Heart right ventricle (tissue), 16 donors: ENCODE measurements around the gene ZNF629. TPM values are rescaled to one million over a fixed set of nuclear protein-coding genes. Genes with fewer than 3 reads are reported as not detected.
"Not testable (repeated sequence)": the region's sequence is repeated elsewhere in the genome, so short reads cannot be mapped to it uniquely, and the experiment has no call there.

Source experiments
- ATAC-seq, 8 donors: fragments of 200-7000 bp; cut with Tn5 transposase; one replicate each; pipeline ENCODE4 v1.9.1; 2020; ENCODE audit warnings: mild to moderate bottlenecking in 8 of 8, moderate library complexity in 8 of 8, moderate number of reproducible peaks in 1 of 8
- DNase-seq, 2 donors: peaks; one replicate each; pipeline ENCODE4 v3.0.0-alpha.2; 2020
- H3K27ac ChIP-seq, 10 donors: fragments of 200-600 bp; sonication (generic) in 2 of 10; one replicate each; pipeline versions ENCODE4 v1.5.0 to v1.8.0; 2020 to 2022; ENCODE audit warnings: mild to moderate bottlenecking in 3 of 10
- H3K27me3 ChIP-seq, 7 donors: fragments of 200-600 bp; one replicate each; pipeline ENCODE4 v1.8.0; 2021 to 2022; ENCODE audit warnings: mild to moderate bottlenecking in 2 of 7
- H3K36me3 ChIP-seq, 9 donors: fragments of 200-600 bp; sonication (generic) in 1 of 9; one replicate each; pipeline versions ENCODE4 v1.5.0 to v1.8.0; 2020 to 2022; ENCODE audit warnings: mild to moderate bottlenecking in 2 of 9
- H3K4me1 ChIP-seq, 9 donors: fragments of 200-600 bp; sonication (generic) in 1 of 9; one replicate each; pipeline versions ENCODE4 v1.5.0 to v1.8.0; 2020 to 2022; ENCODE audit warnings: mild to moderate bottlenecking in 4 of 9
- H3K4me3 ChIP-seq, 10 donors: fragments of 200-600 bp; sonication (generic) in 2 of 10; one replicate each; pipeline versions ENCODE4 v1.5.0 to v1.8.0; 2020 to 2022; ENCODE audit warnings: mild to moderate bottlenecking in 7 of 10, moderate library complexity in 2 of 10
- H3K9me3 ChIP-seq, 11 donors: fragments of 200-600 bp in 10 of 11; sonication (generic) in 2 of 11; one replicate each; pipeline versions ENCODE4 v1.5.0 to v1.8.0; 2013 to 2022; ENCODE audit warnings: mild to moderate bottlenecking in 2 of 11, control low read depth in 1 of 11, moderate library complexity in 1 of 11
- CTCF ChIP-seq, 9 donors: fragments of 200-600 bp; sonication (generic) in 2 of 9; IDR thresholded peaks; one replicate each; pipeline versions ENCODE4 v1.5.0 to v1.8.0; 2021 to 2022; ENCODE audit warnings: antibody characterized with exemption in 9 of 9, mild to moderate bottlenecking in 5 of 9, moderate library complexity in 1 of 9
- WGBS, 2 donors: extraction: QIAGEN DNeasy Blood & Tissue Kit; methylation state at CpG; one replicate each; pipeline ENCODE4 v1.1.7; 2013; ENCODE audit warnings: inconsistent platforms in 1 of 2; 5-methylcytosine and 5-hydroxymethylcytosine counted together
- intact Hi-C, 10 donors: fragments of 100-400 bp; cut with DNase I; formaldehyde crosslinking; loops; one replicate each; pipeline versions ENCODE4 v1.11.1 to v1.14.2; 2022
- polyA plus RNA-seq, 2 donors: library from polyadenylated mRNA; stranded (reverse); fragments of 200-250 nt; gene quantifications; one replicate each; pipeline ENCODE4 v1.2.3, GENCODE V29; 2013
- total RNA-seq, 10 donors: library from RNA; stranded (reverse); fragmentation: NEBNext Ultra II Directional in 3 of 10; extraction: Animal tissue kit (Norgen Biotek cat#: 25700) in 3 of 10; gene quantifications; one replicate each; pipeline versions ENCODE4 v1.2.1 to v1.2.4, GENCODE V29; 2021 to 2023
- donor health status: Arrhythmogenic right ventricular cardiomyopathy.
- donor health status: ischemic (EF 13 %, LVEDD 7.1; RV severe dilation, severe dysfunction).
- donor health status: healthy with polysubstance abuse.
- donor health status: DM: no; HTN: yes; CAD: no.
- donor health status: DM: no; HTN: no; CAD: no.
- donor health status: ischemic (EF 25% LVEDD 6.9; RV normal size, moderate dysfunction).
- donor health status: ischemic (EF 25% LVEDD 5.7; RV mildly dilated, moderate dysfunction).
- donor health status: healthy.
- donor health status: DM: yes; HTN: yes; CAD: no.
- donor health status: Ischemic cardiomyopathy.
- donor health status: ischemic (EF 35%, LVEDD 5.7; RV mildly dilated, moderate dysfunction).
- donor health status: nonischemic (EF 11% LVEDD 7.7; RV severe dilation, severe dysfunction).
- donor health status: DM: yes; HTN: yes; CAD: no.
- donor health status: PGD.
- donor health status: ischemic (EF 29% LVEDD 5.4; RV normal size, mild dysfunction).
- donor health status: nonischemic (EF 23%, LVEDD 6.1; RV moderate dilation, normal function).

Gene ZNF629
- total and polyA plus RNA-seq, 12 donors = 7.3 to 35.5 (median 26.2) TPM

DNA sequence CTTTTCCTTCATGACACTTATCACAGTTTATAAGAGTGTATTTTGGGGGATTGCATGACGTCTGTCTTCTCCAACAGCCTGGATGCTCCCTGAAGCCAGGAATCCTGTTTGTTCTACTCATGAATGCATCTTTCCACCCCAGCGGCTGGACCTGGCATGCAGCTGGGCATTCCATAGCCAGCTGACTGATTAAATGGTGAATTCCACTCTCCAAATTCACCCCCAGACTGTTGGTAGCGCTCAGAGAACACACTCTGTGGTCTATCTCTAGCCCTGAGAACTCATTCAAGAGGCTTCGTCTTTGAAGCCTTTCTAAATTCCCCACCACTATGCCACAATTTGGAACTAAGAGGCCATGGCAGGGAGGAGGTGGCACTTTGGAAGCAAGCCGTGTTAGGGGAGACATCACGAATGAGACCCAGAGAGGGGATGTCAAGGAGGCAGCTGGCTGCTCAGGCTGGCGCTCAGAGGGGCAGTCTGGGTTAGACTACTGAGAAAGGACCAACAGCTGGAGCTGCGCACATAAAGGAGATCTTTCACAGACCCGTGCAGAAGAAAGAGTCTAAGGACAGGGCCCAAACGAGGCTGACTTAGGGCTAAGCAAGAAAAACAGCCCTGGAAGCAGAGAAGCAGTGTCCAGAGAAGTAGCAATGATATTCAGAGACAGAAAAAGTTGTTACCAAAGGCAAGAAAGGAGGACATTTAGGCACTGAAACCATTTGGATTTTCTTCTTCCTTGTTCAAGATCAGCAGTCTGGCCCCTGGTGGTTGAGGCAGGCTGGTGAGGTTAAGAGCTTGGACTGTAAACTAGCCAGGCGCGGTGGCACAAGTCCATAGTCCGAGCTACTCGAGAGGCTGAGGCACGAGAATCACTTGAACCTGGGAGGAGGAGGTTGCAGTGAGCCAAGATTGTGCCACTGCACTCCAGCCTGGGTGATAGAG lies 42.4 kb upstream of the ZNF629 start:
- 62 to 69% methylated on average over 15 of the region's 15 CpGs for WGBS, 2 donors
- Histone ChIP-seq H3K36me3 (peaks cover 0 to 13% (median 0%) of the 10 kb centered on the region in 9 donors), H3K9me3 (no peaks in the 10 kb centered on the region), H3K27me3 (no peaks in the 10 kb centered on the region), H3K27ac (peak overlapping the region in 4 of 10 donors; percentile 28 to 52 (median 38)), H3K4me3 (no peak overlapping the region), H3K4me1 (peaks cover 0 to 18% (median 2%) of the 10 kb centered on the region in 9 donors)
- ATAC-seq (peak in 5 of 8 donors; percentile 44 to 75 (median 67)), DNase-seq (peak in 1 of 2 donors; percentile 23)
- TF ChIP-seq CTCF (IDR thresholded peaks at IDR 0.05) = no peak
- intact Hi-C loops = no loop called here

GRCh38 chr16:30821891-30822290 lies 34.9 kb upstream of the ZNF629 start:
- 88 to 89% methylated on average over 17 of the region's 17 CpGs for WGBS, 2 donors
- H3K36me3 ChIP-seq = no peaks in the 10 kb centered on the region

DNA sequence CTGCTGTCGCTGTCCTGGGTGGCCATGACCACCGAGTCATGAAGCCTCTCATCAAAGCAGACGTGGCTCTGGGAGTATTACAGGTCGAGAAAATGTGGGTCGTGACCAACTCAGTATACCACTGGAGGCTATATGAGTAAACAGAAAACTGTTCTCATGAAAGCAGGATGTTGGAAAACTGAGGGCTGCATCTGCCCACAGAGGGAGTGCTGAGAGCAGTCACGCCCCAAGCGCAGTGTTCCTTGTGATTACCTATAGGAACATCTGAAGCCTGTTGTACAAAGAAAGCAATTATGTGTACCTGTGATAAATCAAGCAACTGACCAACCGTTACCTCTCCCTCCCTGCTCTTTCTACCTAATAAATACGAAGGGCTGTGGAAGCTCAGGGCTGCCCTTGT lies 34.4 kb upstream of the ZNF629 start:
- H3K27me3 ChIP-seq, DNase-seq, H3K36me3 ChIP-seq, H3K4me3 ChIP-seq, H3K9me3 ChIP-seq, ATAC-seq, H3K27ac ChIP-seq, H3K4me1 ChIP-seq, intact Hi-C loops: not testable (repeated sequence)
- 89 to 93% methylated on average over 9 of the region's 9 CpGs for WGBS, 2 donors

More at GRCh38 chr16:30821891-30822290, 34.9 kb upstream of the ZNF629 start:
- peak in 1 of 8 donors; percentile 32 for ATAC-seq
- intact Hi-C loops = no loop called here
- H3K27me3 ChIP-seq = no peaks in the 10 kb centered on the region
- no peak overlapping the region for H3K4me3 ChIP-seq
- no peak for DNase-seq
- no peak for TF ChIP-seq CTCF (IDR thresholded peaks at IDR 0.05)
- H3K4me1 ChIP-seq = no peaks in the 10 kb centered on the region
- H3K27ac ChIP-seq = no peak overlapping the region
- H3K9me3 ChIP-seq = no peaks in the 10 kb centered on the region

DNA sequence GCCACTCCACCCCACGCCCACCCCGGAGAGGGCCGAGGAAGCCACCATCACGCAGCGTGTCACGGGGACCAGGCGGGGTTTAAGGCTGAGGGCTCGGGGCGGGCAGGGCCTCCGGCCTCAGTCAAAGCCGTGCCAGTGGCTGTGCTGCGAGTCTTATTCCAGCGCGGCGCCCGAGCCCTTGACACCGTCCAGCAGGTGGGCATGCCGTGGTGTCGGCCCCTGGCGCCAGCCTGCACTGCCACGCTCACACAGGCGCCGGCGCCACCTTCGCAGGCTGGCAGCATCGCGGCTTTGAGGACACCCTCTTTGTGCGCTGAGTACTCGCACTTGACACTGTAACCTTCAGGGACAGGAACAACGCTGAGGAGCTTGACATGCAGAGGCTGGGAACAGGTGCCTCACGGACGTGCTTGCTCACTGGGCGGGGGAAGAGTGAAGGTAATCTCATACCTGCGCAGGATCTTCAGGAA lies 34.0 kb upstream of the ZNF629 start:
- intact Hi-C loops = no loop called here
- ATAC-seq = peak in 1 of 8 donors; percentile 15
- no peaks in the 10 kb centered on the region for H3K4me1 ChIP-seq
- no peaks in the 10 kb centered on the region for H3K27me3 ChIP-seq
- no peaks in the 10 kb centered on the region for H3K36me3 ChIP-seq
- H3K9me3 ChIP-seq = no peaks in the 10 kb centered on the region
- 83 to 85% methylated on average over 32 to 34 of the region's 34 CpGs for WGBS, 2 donors
- H3K27ac ChIP-seq = no peak overlapping the region
- DNase-seq = no peak
- no peak overlapping the region for H3K4me3 ChIP-seq
- no peak for TF ChIP-seq CTCF (IDR thresholded peaks at IDR 0.05)

DNA sequence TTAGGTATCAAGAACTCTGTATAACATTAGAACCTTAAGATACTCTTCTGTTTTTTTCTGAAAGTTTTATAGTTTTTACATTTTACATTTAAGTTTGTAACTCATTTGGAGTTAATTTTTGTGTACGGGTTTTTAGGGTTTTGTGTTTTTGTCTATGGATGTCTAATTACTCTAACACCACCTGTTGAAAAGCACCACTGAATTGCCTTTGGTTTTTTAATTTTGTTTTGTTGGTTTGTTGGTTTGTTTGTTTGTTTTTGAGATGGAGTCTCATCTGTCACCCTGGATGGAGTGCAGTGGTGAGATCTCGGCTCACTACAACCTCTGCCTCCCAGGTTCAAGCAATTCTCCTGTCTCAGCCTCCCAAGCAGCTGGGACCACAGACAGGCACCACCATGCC lies 29.8 kb upstream of the ZNF629 start:
- WGBS, 2 donors = 64 to 74% methylated on average over 2 of the region's 2 CpGs
- Histone ChIP-seq H3K27me3 (no peaks in the 10 kb centered on the region), H3K4me1 (peaks cover 0 to 24% (median 8%) of the 10 kb centered on the region in 9 donors), H3K9me3 (no peaks in the 10 kb centered on the region), H3K27ac (no peak overlapping the region), H3K36me3 (no peaks in the 10 kb centered on the region), H3K4me3 (no peak overlapping the region)
- intact Hi-C loops = no loop called here
- DNase-seq = no peak
- no peak for TF ChIP-seq CTCF (IDR thresholded peaks at IDR 0.05)
- no peak for ATAC-seq
